HepG2 (cell line): ENCODE measurements around the gene AMD1. TPM values are rescaled to one million over a fixed set of nuclear protein-coding genes. Genes with fewer than 3 reads are reported as not detected.

Source experiments
- ATAC-seq: fragments of 200-7000 bp; cut with Tn5 transposase; 3 replicates; pipeline ENCODE4 v1.9.1; 2020; ENCODE audit warnings: mild to moderate bottlenecking, moderate library complexity
- BruUV-seq: library from RNA; stranded (reverse); fragments of 400-500 nt; replicated peaks from 2 replicates; lab custom pipeline; 2021; lab: Mats Ljungman, UMichigan
- CTCF ChIA-PET: fragments of 300-600 bp; formaldehyde crosslinking; extraction: SDS; loops from one replicate; lab custom pipeline; 2021; ENCODE audit warnings: low total read pairs, inconsistent platforms, low intra/inter-chr PET ratio; lab: Yijun Ruan, JAX
- POLR2A ChIA-PET: fragments of 350-600 bp; sonication (Branson Sonifier 250); formaldehyde crosslinking; loops from one replicate; lab custom pipeline; 2020; ENCODE audit warnings: antibody characterized with exemption, inconsistent platforms; lab: Yijun Ruan, JAX
- DNase-seq: peaks from one replicate; pipeline ENCODE4 v3.0.0-alpha.2; 2015; ENCODE audit warnings: low spot score
- FAIRE-seq: peaks from 3 replicates; lab custom pipeline; 2011; peaks lifted over from hg19 to GRCh38; lab: Jason Lieb, UNC
- H2AFZ ChIP-seq: one replicate; pipeline ENCODE4 v1.6.1; 2011; ENCODE audit warnings: low read length, inconsistent platforms
- H3K27ac ChIP-seq: fragments of 300-600 bp; 3 replicates; pipeline ENCODE4 v1.8.0; 2011; ENCODE audit warnings: mixed run types, mild to moderate bottlenecking, mixed read lengths, low read length, inconsistent platforms; ENCODE audit not compliant: insufficient read depth; ENCODE audit errors: extremely low read length
- H3K27me3 ChIP-seq, 2 experiments: fragments of 200-600 bp in 1 of 2; 2 replicates in 1 of 2; 3 replicates in 1 of 2; pipeline versions ENCODE4 v1.6.0 to v1.8.0; 2011; ENCODE audit warnings: low read length in 2 of 2, mild to moderate bottlenecking in 2 of 2, moderate library complexity in 2 of 2, inconsistent platforms in 1 of 2; ENCODE audit not compliant: insufficient read depth in 2 of 2, control insufficient read depth in 1 of 2
- H3K36me3 ChIP-seq, 2 experiments: fragments of 200-600 bp in 1 of 2; replicated peaks in 1 of 2; 2 replicates in 1 of 2; 3 replicates in 1 of 2; pipeline versions ENCODE4 v1.5.1 to v1.8.0; 2011; ENCODE audit warnings: low read length in 2 of 2, inconsistent platforms in 1 of 2; ENCODE audit not compliant: insufficient read depth in 2 of 2, control insufficient read depth in 1 of 2
- H3K4me1 ChIP-seq: 2 replicates; pipeline ENCODE4 v1.5.1; 2012; ENCODE audit warnings: low read length, inconsistent platforms; ENCODE audit not compliant: insufficient read depth
- H3K4me2 ChIP-seq: 2 replicates; pipeline ENCODE4 v1.6.0; 2011; ENCODE audit warnings: low read depth, low read length, inconsistent platforms
- H3K4me3 ChIP-seq, 3 experiments: fragments of 200-600 bp in 1 of 3; sonication (generic), shearing (Covaris generic) in 1 of 3; replicated peaks in 1 of 3; 2 replicates each; pipeline ENCODE4 v1.5.1; 2011 to 2016; ENCODE audit warnings: low read length in 3 of 3, inconsistent platforms in 2 of 3, low read depth in 2 of 3, mild to moderate bottlenecking in 2 of 3, control low read depth in 1 of 3, mixed read lengths in 1 of 3; ENCODE audit not compliant: insufficient read depth in 1 of 3
- H3K79me2 ChIP-seq: one replicate; pipeline ENCODE4 v1.6.1; 2011; ENCODE audit warnings: low read length, inconsistent platforms; ENCODE audit not compliant: insufficient read depth
- H3K9ac ChIP-seq: 2 replicates; pipeline ENCODE4 v1.6.0; 2011; ENCODE audit warnings: mild to moderate bottlenecking, low read depth, low read length, inconsistent platforms; ENCODE audit not compliant: insufficient read depth
- H3K9me3 ChIP-seq: 2 replicates; pipeline ENCODE4 v1.5.1; 2012; ENCODE audit warnings: mild to moderate bottlenecking, low read length
- H4K20me1 ChIP-seq: 2 replicates; pipeline ENCODE4 v1.6.0; 2011; ENCODE audit warnings: inconsistent platforms, mild to moderate bottlenecking, low read length, moderate library complexity; ENCODE audit not compliant: insufficient read depth
- CREB1 ChIP-seq, 2 experiments: fragments of 450-650 bp in 1 of 2; IDR thresholded peaks; 2 replicates each; pipeline ENCODE4 v1.6.1; 2016 to 2017; ENCODE audit warnings: control low read depth in 1 of 2, mild to moderate bottlenecking in 1 of 2, missing compliant biosample characterization in 1 of 2, missing genetic modification characterization in 1 of 2
- FOSL2 ChIP-seq: sonication (generic); formaldehyde crosslinking; IDR thresholded peaks from 2 replicates; pipeline ENCODE4 v1.4.0; 2020; ENCODE audit warnings: missing genetic modification reagents
- FOXP1 ChIP-seq, 2 experiments: fragments of 450-650 bp in 1 of 2; IDR thresholded peaks; 2 replicates each; pipeline ENCODE4 v1.6.1; 2017 to 2018; ENCODE audit warnings: antibody characterized with exemption in 1 of 2
- GABPA ChIP-seq, 2 experiments: IDR thresholded peaks; 2 replicates each; pipeline ENCODE4 v1.6.1; 2011 to 2016; ENCODE audit warnings: low read depth in 2 of 2, low read length in 1 of 2, missing biosample characterization in 1 of 2, missing genetic modification characterization in 1 of 2
- HDAC6 ChIP-seq: fragments of 200-600 bp; sonication (generic); IDR thresholded peaks from 2 replicates; pipeline ENCODE4 v1.7.0; 2017; ENCODE audit warnings: mild to moderate bottlenecking, antibody characterized with exemption, low read length, low read depth
- MEF2D ChIP-seq: sonication (generic); formaldehyde crosslinking; IDR thresholded peaks from 2 replicates; pipeline ENCODE4 v1.5.1; 2020; ENCODE audit warnings: mild to moderate bottlenecking, missing genetic modification reagents
- NR2C2 ChIP-seq: sonication (generic); formaldehyde crosslinking; IDR thresholded peaks from 2 replicates; pipeline ENCODE4 v1.4.0; 2020; ENCODE audit warnings: missing genetic modification reagents, mild to moderate bottlenecking, moderate library complexity, borderline replicate concordance
- NR2F6 ChIP-seq, 2 experiments: IDR thresholded peaks; 2 replicates each; pipeline ENCODE4 v1.6.1; 2016; ENCODE audit warnings: antibody characterized with exemption in 1 of 2, mild to moderate bottlenecking in 1 of 2
- RBFOX2 ChIP-seq: fragments of 200-400 bp; formaldehyde crosslinking; IDR thresholded peaks from 2 replicates; pipeline ENCODE4 v1.6.1; 2017; ENCODE audit warnings: low read depth, mild to moderate bottlenecking, low read length
- REST ChIP-seq, 2 experiments: IDR thresholded peaks; 2 replicates each; pipeline ENCODE4 v1.6.1; 2011 to 2012; ENCODE audit warnings: low read length in 2 of 2, borderline replicate concordance in 1 of 2, low read depth in 1 of 2, mild to moderate bottlenecking in 1 of 2, moderate library complexity in 1 of 2
- SOX13 ChIP-seq, 3 experiments: fragments of 450-650 bp in 1 of 3; sonication (generic) in 1 of 3; formaldehyde crosslinking in 1 of 3; IDR thresholded peaks in 2 of 3; conservative IDR thresholded peaks in 1 of 3; 2 replicates each; pipeline versions ENCODE4 v1.5.0 to v1.6.1; 2016 to 2020; ENCODE audit warnings: antibody characterized with exemption in 1 of 3, mild to moderate bottlenecking in 1 of 3, missing compliant biosample characterization in 1 of 3, missing genetic modification reagents in 1 of 3, moderate library complexity in 1 of 3
- SP1 ChIP-seq, 2 experiments: fragments of 450-650 bp in 1 of 2; sonication (generic) in 1 of 2; formaldehyde crosslinking in 1 of 2; IDR thresholded peaks; 2 replicates each; pipeline versions ENCODE4 v1.4.0 to v1.6.1; 2016 to 2020; ENCODE audit warnings: missing genetic modification reagents in 1 of 2
- TFE3 ChIP-seq: IDR thresholded peaks from 2 replicates; pipeline ENCODE4 v1.6.1; 2016
- ZMYM2 ChIP-seq: sonication (generic); formaldehyde crosslinking; IDR thresholded peaks from 2 replicates; pipeline ENCODE4 v1.8.0; 2022; ENCODE audit warnings: mild to moderate bottlenecking, missing genetic modification reagents
- ZNF430 ChIP-seq: sonication (generic); formaldehyde crosslinking; IDR thresholded peaks from 2 replicates; pipeline ENCODE4 v1.9.0; 2021; ENCODE audit warnings: mild to moderate bottlenecking, missing genetic modification reagents
- ZNF761 ChIP-seq: sonication (generic); formaldehyde crosslinking; conservative IDR thresholded peaks from 2 replicates; pipeline ENCODE4 v1.4.0; 2020; ENCODE audit warnings: mild to moderate bottlenecking, missing genetic modification reagents
- WGBS: methylation state at CpG from one replicate; pipeline ENCODE4 v1.1.6; 2017; ENCODE audit warnings: low lambda C conversion rate; 5-methylcytosine and 5-hydroxymethylcytosine counted together
- in situ Hi-C: cut with HindIII; loops from 2 replicates; pipeline ENCODE4 v1.10.0; 2017; ENCODE audit warnings: low pct_unique_long_range_greater_than_20kb; ENCODE audit not compliant: extremely low pct_ligation_motif_present
- intact Hi-C: fragments of 100-400 bp; cut with micrococcal nuclease; formaldehyde crosslinking; loops from one replicate; pipeline ENCODE4 v1.10.0; 2022; ENCODE audit not compliant: unreplicated experiment
- polyA plus RNA-seq, 8 experiments: library from polyadenylated mRNA; depleted of rRNA in 3 of 8; stranded (reverse) in 7 of 8; unstranded in 1 of 8; fragments of >200 nt; fragmentation: Illumina TruSeq in 4 of 8; extraction: Trizol in 4 of 8; gene quantifications; 2 replicates each; pipeline versions ENCODE4 v1.2.1 to v1.2.3, GENCODE V29; 2011 to 2016; ENCODE audit warnings: low read depth in 4 of 8, missing spikeins in 1 of 8, mixed read lengths in 1 of 8; ENCODE audit not compliant: insufficient read depth in 1 of 8
- total RNA-seq, 5 experiments: library from RNA; depleted of rRNA; stranded (reverse); fragments of >200 nt; fragmentation: Illumina TruSeq; extraction: Trizol; gene quantifications; 2 replicates each; pipeline ENCODE4 v1.2.3, GENCODE V29; 2016; ENCODE audit warnings: low read depth in 1 of 5

The AMD1 gene
- total and polyA plus RNA-seq, 2 of the 13 experiments (the other 11 are each of a cell fraction or from before 2014, with no cell fraction given) = 108 to 123 TPM

GRCh38 chr6:110876806-110877564 is 2.4 kb downstream of the AMD1 start:
- Histone ChIP-seq H3K27ac (peak overlapping the region; percentile 93), H2AFZ (no peak overlapping the region), H3K9me3 (no peaks in the 10 kb centered on the region), H3K36me3 (0 out of 5 replicates have a peak, but pooled peaks cover 2 to 4% of the 10 kb centered on the region in 2 experiments), H3K4me3 (peak overlapping the region; percentile 96 to 99 (median 98)), H3K27me3 (no peaks in the 10 kb centered on the region; a peak in 1 of 5 replicates), H3K4me2 (peak overlapping the region; percentile 79), H3K79me2 (peaks cover 95% of the 10 kb centered on the region), H3K4me1 (peaks cover 46% of the 10 kb centered on the region), H4K20me1 (peaks cover 72% of the 10 kb centered on the region), H3K9ac (peak overlapping the region; percentile 97)
- ChIA-PET POLR2A (interaction anchor here (0.8 to 3.6 kb wide), 23 partner anchors 8 to 323 kb away, joined by 3 to 61 read pairs (median 5); partner anchors contain the start of genes CDK19, GTF3C6 and RPF2), CTCF (no interaction called here)
- DNase-seq (peak; percentile 72), ATAC-seq (no peak), FAIRE-seq (peak; percentile 60)
- no TSS peak for BruUV-seq
- 0% methylated on average over 10 of the region's 10 CpGs for WGBS
- intact Hi-C loops = loop anchor here (1.0 to 5.0 kb wide), 4 partner anchors 62 to 350 kb away; partner anchors contain the start of gene CDK19
- in situ Hi-C loops = loop anchor here (5.0 kb wide), 1 partner anchor 195 kb away; no protein-coding TSS in a partner anchor
- TF ChIP-seq NR2C2 (peak; percentile 20; the same call in 1 of the 2 replicates), FOSL2 (CRISPR knock-in tag) (peak; percentile 29; the same call in 1 of the 2 replicates), TFE3 (0 out of 2 replicates have a peak, but pooled peaks have one; percentile 16), MEF2D (CRISPR knock-in tag) (peak; percentile 43; the same call in 1 of the 2 replicates), FOXP1 (IDR thresholded peaks at IDR 0.05) (no peak), FOXP1 (CRISPR knock-in tag; IDR thresholded peaks at IDR 0.05) (0 out of 2 replicates have a peak, but pooled peaks have one; percentile 5), ZNF430 (CRISPR knock-in tag) (no peak), CREB1 (IDR thresholded peaks at IDR 0.05) (no peak), CREB1 (CRISPR knock-in tag; IDR thresholded peaks at IDR 0.05) (peak; percentile 21; the same call in 1 of the 2 replicates), GABPA (IDR thresholded peaks at IDR 0.05; ENCODE audit: low read depth, low read length) (no peak), GABPA (CRISPR knock-in tag; IDR thresholded peaks at IDR 0.05; ENCODE audit: low read depth) (peak; percentile 17; the same call in 1 of the 2 replicates), ZMYM2 (no peak), HDAC6 (0 out of 2 replicates have a peak, but pooled peaks have one; percentile 49), SP1 (IDR thresholded peaks at IDR 0.05) (no peak), SP1 (CRISPR knock-in tag; IDR thresholded peaks at IDR 0.05) (no peak), RBFOX2 (0 out of 2 replicates have a peak, but pooled peaks have one; percentile 31), SOX13 (IDR thresholded peaks at IDR 0.05) (no peak), SOX13 (CRISPR knock-in tag; conservative IDR thresholded peaks at IDR 0.05 in 1 of 2, IDR thresholded peaks at IDR 0.05 in 1 of 2) (peak in 1 of 2 experiments; percentile 41; a peak in 1 of 4 replicates), ZNF761 (CRISPR knock-in tag) (no peak), NR2F6 (IDR thresholded peaks at IDR 0.05) (no peak), NR2F6 (CRISPR knock-in tag; IDR thresholded peaks at IDR 0.05) (0 out of 2 replicates have a peak, but pooled peaks have one; percentile 4), REST (IDR thresholded peaks at IDR 0.05; ENCODE audit: borderline replicate concordance in 1 of 2, low read depth in 1 of 2, low read length in 2 of 2) (0 out of 4 replicates have a peak, but pooled peaks of 1 of the 2 experiments have one; percentile 13)
